ENCODE data around the gene NR3C2.

DNA sequence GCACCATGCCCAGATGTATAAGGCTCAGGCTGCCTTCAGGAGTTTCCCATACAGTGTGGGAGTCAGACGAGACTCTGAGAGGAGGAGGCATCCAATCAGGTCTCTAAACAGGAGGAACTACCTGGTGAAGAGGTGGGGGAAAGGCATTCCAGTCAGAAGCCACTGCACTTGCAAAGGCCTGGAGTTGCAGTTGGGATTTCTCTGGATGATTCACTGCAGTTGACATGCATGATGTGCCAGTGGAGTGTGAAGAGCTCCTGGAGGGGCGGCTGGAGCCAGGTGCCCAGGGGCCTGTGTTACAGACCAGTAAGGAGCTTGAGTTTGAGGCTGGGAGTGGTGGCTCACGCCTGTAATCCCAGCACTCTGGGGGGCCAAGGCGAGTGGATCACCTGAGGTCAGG, 371.2 kb downstream of the NR3C2 start:
- TF ChIP-seq EZH2phosphoT487 (IDR thresholded peaks at IDR 0.05; ENCODE audit: borderline replicate concordance, low read length) (no peak), CTCF (conservative IDR thresholded peaks at IDR 0.05; ENCODE audit: low read depth, low read length) (no peak)
